ENCODE data around the gene GRID2. TPM values are rescaled to one million over a fixed set of nuclear protein-coding genes. Genes with fewer than 3 reads are reported as not detected.

The GRID2 gene
- total RNA-seq, 2 donors from 2014 or later, result not detected

- Histone ChIP-seq H3K9me3 (no peaks in the 10 kb centered on the region), H3K27ac (no peak overlapping the region), H3K4me3 (no peak overlapping the region), H3K9ac (ENCODE audit: low read depth in 2 of 2, low read length in 2 of 2) (no peak overlapping the region), H3K36me3 (no peaks in the 10 kb centered on the region), H3K27me3 (no peaks in the 10 kb centered on the region), H3K4me1 (no peaks in the 10 kb centered on the region)
- intact Hi-C loops (cut with DNase I), result no loop called here
- DNase-seq, result no peak
- TF ChIP-seq CTCF (IDR thresholded peaks at IDR 0.05), result no peak
These were observed 42.5 kb upstream of the GRID2 start for GRCh38 chr4:92261256-92261655.

GRCh38 chr4:92262371-92262770 is 41.4 kb upstream of the GRID2 start:
- no peak overlapping the region for H3K27ac ChIP-seq
- H3K9me3 ChIP-seq, result no peaks in the 10 kb centered on the region
- H3K4me1 ChIP-seq, result no peaks in the 10 kb centered on the region
- H3K36me3 ChIP-seq, result no peaks in the 10 kb centered on the region
- no peak for DNase-seq
- H3K4me3 ChIP-seq, result no peak overlapping the region
- intact Hi-C loops (cut with DNase I), result no loop called here
- H3K9ac ChIP-seq (ENCODE audit: low read depth in 2 of 2, low read length in 2 of 2), result no peak overlapping the region
- H3K27me3 ChIP-seq, result no peaks in the 10 kb centered on the region
- no peak for TF ChIP-seq CTCF (IDR thresholded peaks at IDR 0.05)

DNA sequence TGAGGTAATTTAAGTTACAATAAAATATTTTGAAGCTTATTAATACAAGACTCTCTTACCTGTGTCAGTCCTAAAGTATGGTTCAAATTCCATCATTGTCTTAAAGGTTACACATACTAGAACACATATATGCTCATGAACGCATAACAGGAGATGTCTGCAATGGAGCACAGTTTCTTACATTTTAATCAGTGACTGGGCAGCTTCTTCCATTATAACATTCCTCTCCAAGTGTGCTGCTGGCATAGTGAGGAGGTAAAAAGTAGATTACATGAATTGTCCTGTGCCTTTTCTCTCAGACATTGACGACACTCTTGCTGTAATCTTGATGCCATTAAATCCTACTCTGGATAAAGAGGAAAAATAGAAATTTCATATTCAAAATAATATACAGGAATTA is 40.8 kb upstream of the GRID2 start:
- intact Hi-C loops (cut with DNase I), result no loop called here
- no peaks in the 10 kb centered on the region for H3K27me3 ChIP-seq
- H3K27ac ChIP-seq, result no peak overlapping the region
- H3K4me3 ChIP-seq, result no peak overlapping the region
- TF ChIP-seq CTCF (IDR thresholded peaks at IDR 0.05), result no peak
- DNase-seq, result no peak
- no peak overlapping the region for H3K9ac ChIP-seq (ENCODE audit: low read depth in 2 of 2, low read length in 2 of 2)
- H3K4me1 ChIP-seq, result no peaks in the 10 kb centered on the region
- H3K9me3 ChIP-seq, result no peaks in the 10 kb centered on the region
- H3K36me3 ChIP-seq, result no peaks in the 10 kb centered on the region

- intact Hi-C loops (cut with DNase I), result no loop called here
- DNase-seq, result no peak
These were observed 40.2 kb upstream of the GRID2 start for GRCh38 chr4:92263575-92263974.

DNA sequence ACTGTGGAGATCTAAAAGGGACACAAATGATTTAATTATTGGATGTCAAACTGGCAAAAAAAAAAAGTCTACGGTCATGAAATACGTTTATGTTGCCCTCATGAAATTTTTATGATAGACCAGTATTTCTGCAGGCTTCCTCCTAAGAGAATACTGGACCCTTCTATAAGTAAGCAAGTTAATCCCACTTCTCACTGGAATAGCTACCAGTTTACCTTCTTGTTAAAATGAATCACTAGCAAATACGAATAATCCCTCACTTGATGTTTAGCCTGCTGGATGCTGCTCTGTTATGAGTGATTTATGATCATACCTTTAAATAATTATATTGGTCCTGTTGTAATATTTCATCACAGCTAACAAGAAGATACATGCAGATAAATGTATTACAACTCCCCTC is 39.6 kb upstream of the GRID2 start:
- intact Hi-C loops (cut with DNase I), result no loop called here
- H3K36me3 ChIP-seq, result no peaks in the 10 kb centered on the region
- H3K4me1 ChIP-seq, result no peaks in the 10 kb centered on the region
- no peaks in the 10 kb centered on the region for H3K27me3 ChIP-seq
- H3K9me3 ChIP-seq, result no peaks in the 10 kb centered on the region
- TF ChIP-seq CTCF (IDR thresholded peaks at IDR 0.05), result no peak
- H3K9ac ChIP-seq (ENCODE audit: low read depth in 2 of 2, low read length in 2 of 2), result no peak overlapping the region
- H3K4me3 ChIP-seq, result no peak overlapping the region
- DNase-seq, result no peak
- H3K27ac ChIP-seq, result no peak overlapping the region

More at GRCh38 chr4:92263575-92263974, 40.2 kb upstream of the GRID2 start:
- TF ChIP-seq CTCF (IDR thresholded peaks at IDR 0.05), result no peak
- H3K9me3 ChIP-seq, result no peaks in the 10 kb centered on the region
- no peak overlapping the region for H3K27ac ChIP-seq
- H3K9ac ChIP-seq (ENCODE audit: low read depth in 2 of 2, low read length in 2 of 2), result no peak overlapping the region
- H3K4me3 ChIP-seq, result no peak overlapping the region
- H3K4me1 ChIP-seq, result no peaks in the 10 kb centered on the region
- no peaks in the 10 kb centered on the region for H3K36me3 ChIP-seq
- no peaks in the 10 kb centered on the region for H3K27me3 ChIP-seq

GRCh38 chr4:92265021-92265420 is 38.7 kb upstream of the GRID2 start:
- intact Hi-C loops (cut with DNase I), result no loop called here
- TF ChIP-seq CTCF (IDR thresholded peaks at IDR 0.05), result no peak
- no peak overlapping the region for H3K9ac ChIP-seq (ENCODE audit: low read depth in 2 of 2, low read length in 2 of 2)
- no peaks in the 10 kb centered on the region for H3K27me3 ChIP-seq
- no peak for DNase-seq
- no peaks in the 10 kb centered on the region for H3K4me1 ChIP-seq
- no peaks in the 10 kb centered on the region for H3K9me3 ChIP-seq
- no peaks in the 10 kb centered on the region for H3K36me3 ChIP-seq
- no peak overlapping the region for H3K27ac ChIP-seq
- no peak overlapping the region for H3K4me3 ChIP-seq
